H1 (cell line): Measurements from ENCODE around the gene GAB2.

Source experiments
- CBX5 ChIP-seq: fragments of 300-800, 300-1000 bp; sonication (generic); IDR thresholded peaks from 2 replicates; pipeline ENCODE4 v1.7.1; 2016; ENCODE audit warnings: antibody characterized with exemption, low read length, low read depth
- CEBPB ChIP-seq: IDR thresholded peaks from 2 replicates; pipeline ENCODE4 v1.6.1; 2012; ENCODE audit warnings: low read depth, low read length
- CTCF ChIP-seq, 3 experiments: IDR thresholded peaks; 1 replicate in 2 of 3; 2 replicates in 1 of 3; pipeline versions ENCODE4 v1.5.1 to v1.6.1; 2011; ENCODE audit warnings: low read length in 3 of 3, mild to moderate bottlenecking in 3 of 3, inconsistent platforms in 2 of 3, low read depth in 1 of 3, moderate library complexity in 1 of 3; ENCODE audit not compliant: insufficient read depth in 1 of 3; ENCODE audit errors: control extremely low read depth in 1 of 3
- EGR1 ChIP-seq: IDR thresholded peaks from 2 replicates; pipeline ENCODE4 v1.6.1; 2011; ENCODE audit warnings: low read depth, low read length, borderline replicate concordance
- EP300 ChIP-seq, 2 experiments: IDR thresholded peaks; 1 replicate in 1 of 2; 2 replicates in 1 of 2; pipeline ENCODE4 v1.6.1; 2011 to 2012; ENCODE audit warnings: low read depth in 2 of 2, low read length in 2 of 2, mild to moderate bottlenecking in 2 of 2, borderline replicate concordance in 1 of 2, inconsistent platforms in 1 of 2, moderate library complexity in 1 of 2
- JUN ChIP-seq: IDR thresholded peaks from 2 replicates; pipeline ENCODE4 v1.6.1; 2011; ENCODE audit warnings: low read depth, mild to moderate bottlenecking, improper control_type of control experiment, low read length
- MAX ChIP-seq: IDR thresholded peaks from 2 replicates; pipeline ENCODE4 v1.6.1; 2012; ENCODE audit warnings: inconsistent platforms
- POLR2A ChIP-seq, 2 experiments: IDR thresholded peaks; 1 replicate in 1 of 2; 2 replicates in 1 of 2; pipeline ENCODE4 v1.6.1; 2011; ENCODE audit warnings: low read depth in 2 of 2, low read length in 2 of 2, mild to moderate bottlenecking in 2 of 2; ENCODE audit errors: control extremely low read depth in 1 of 2
- SP1 ChIP-seq: IDR thresholded peaks from 2 replicates; pipeline ENCODE4 v1.6.1; 2011; ENCODE audit warnings: low read depth, low read length
- TEAD4 ChIP-seq: IDR thresholded peaks from 2 replicates; pipeline ENCODE4 v1.6.1; 2012; ENCODE audit warnings: low read depth, low read length, inconsistent platforms, mixed read lengths
- YY1 ChIP-seq: IDR thresholded peaks from 2 replicates; pipeline ENCODE4 v1.6.1; 2011; ENCODE audit warnings: low read depth, mild to moderate bottlenecking, low read length

- TF ChIP-seq JUN = no peak
- TF ChIP-seq CEBPB = no peak
- no peak for TF ChIP-seq SP1
- TF ChIP-seq CTCF (IDR thresholded peaks at IDR 0.05; ENCODE audit: control extremely low read depth in 1 of 3, insufficient read depth in 1 of 3, low read depth in 1 of 3, low read length in 3 of 3) = no peak
- TF ChIP-seq POLR2A (IDR thresholded peaks at IDR 0.05; ENCODE audit: control extremely low read depth in 1 of 2, low read depth in 2 of 2, low read length in 2 of 2) = no peak
- TF ChIP-seq EP300 (IDR thresholded peaks at IDR 0.05; ENCODE audit: borderline replicate concordance in 1 of 2, low read depth in 2 of 2, low read length in 2 of 2) = no peak
- TF ChIP-seq YY1 = no peak
- TF ChIP-seq TEAD4 = no peak
- no peak for TF ChIP-seq EGR1
- TF ChIP-seq CBX5 = no peak
- no peak for TF ChIP-seq MAX
These were observed 218.5 kb downstream of the GAB2 start for GRCh38 chr11:78199015-78199652.
